ENCODE data around the gene RAB6A.

GRCh38 chr11:73761403-73761945, 600 bp upstream of the RAB6A start:
- no peak for TF ChIP-seq CTCF (IDR thresholded peaks at IDR 0.05)
- TF ChIP-seq POLR2A (IDR thresholded peaks at IDR 0.05): no peak
